GM18507 (cell line): ENCODE measurements around the gene LCE3E.

ENCODE experiments used
- DNase-seq: peaks from one replicate; pipeline ENCODE4 v3.0.0; 2011; ENCODE audit warnings: low read depth; ENCODE audit not compliant: insufficient read length; ENCODE audit errors: extremely low spot score
- FAIRE-seq: peaks from 2 replicates; lab custom pipeline; 2011; peaks lifted over from hg19 to GRCh38; lab: Jason Lieb, UNC

LCE3E gene

GRCh38 chr1:152519851-152520250, 46.7 kb downstream of the LCE3E start:
- FAIRE-seq = no peak
- DNase-seq = no peak

GRCh38 chr1:152517237-152517811, 49.3 kb downstream of the LCE3E start:
- DNase-seq = no peak
- FAIRE-seq = no peak

DNA sequence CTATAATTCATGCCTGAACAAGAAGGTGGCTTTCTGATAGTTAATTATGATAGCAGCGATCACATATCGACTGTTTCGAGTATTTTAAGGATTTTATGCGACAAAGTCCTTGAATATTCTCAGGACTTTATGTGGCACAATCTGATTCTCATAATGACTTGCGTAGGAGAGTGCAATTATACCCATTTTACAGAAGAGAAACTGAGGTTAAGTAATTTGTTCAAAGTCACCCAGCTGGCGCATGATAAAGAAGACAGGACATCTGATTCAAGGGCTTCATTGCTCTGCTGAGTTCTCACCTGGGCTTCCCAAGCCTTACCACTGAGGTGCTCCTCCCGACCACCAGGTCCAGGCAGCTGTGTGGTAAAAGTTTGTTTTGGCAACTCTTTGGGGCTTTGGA, 50.5 kb downstream of the LCE3E start:
- DNase-seq (no peak), FAIRE-seq (no peak)
